Measurements from ENCODE around the gene SLC47A1.

The SLC47A1 gene

DNA sequence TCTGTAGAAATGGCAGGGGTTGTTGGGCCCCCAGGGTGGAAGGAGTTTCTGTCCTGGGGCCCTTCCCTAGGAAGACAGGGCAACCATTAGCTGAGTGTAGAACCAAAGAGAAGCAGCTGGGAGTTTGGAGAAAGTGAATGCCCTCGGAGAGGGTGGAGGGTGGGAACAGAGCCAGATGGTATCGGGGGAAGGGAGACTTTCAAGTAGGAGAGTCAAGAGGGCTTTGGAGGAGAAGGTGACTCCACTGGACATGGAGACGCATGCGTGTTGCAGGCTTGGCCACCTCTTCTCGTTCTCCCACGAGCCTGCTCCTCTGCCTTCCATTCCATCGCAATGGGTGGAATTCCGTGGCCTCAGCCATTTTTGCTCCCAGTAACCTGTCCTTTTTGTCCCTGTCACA lies 19.4 kb downstream of the SLC47A1 start:
- FAIRE-seq: no peak
- no peak for DNase-seq (ENCODE audit: insufficient read length, low spot score)
- TF ChIP-seq POU2F2 (IDR thresholded peaks at IDR 0.05; ENCODE audit: low read depth, low read length) (no peak), POLR2AphosphoS5 (IDR thresholded peaks at IDR 0.05; ENCODE audit: low read depth, low read length) (no peak), PAX5 (IDR thresholded peaks at IDR 0.05; ENCODE audit: insufficient read depth, low read length, severe bottlenecking) (no peak)

GRCh38 chr17:19554393-19554792 lies 20.7 kb downstream of the SLC47A1 start:
- no peak for FAIRE-seq
- TF ChIP-seq PAX5 (IDR thresholded peaks at IDR 0.05; ENCODE audit: insufficient read depth, low read length, severe bottlenecking): no peak
- TF ChIP-seq POLR2A (IDR thresholded peaks at IDR 0.05; ENCODE audit: low read depth, low read length): no peak
- TF ChIP-seq TAF1 (IDR thresholded peaks at IDR 0.05; ENCODE audit: low read depth, low read length): no peak
- no peak for TF ChIP-seq SPI1 (IDR thresholded peaks at IDR 0.05; ENCODE audit: low read depth, low read length)
- no peak for TF ChIP-seq POLR2AphosphoS5 (IDR thresholded peaks at IDR 0.05; ENCODE audit: low read depth, low read length)
- TF ChIP-seq POU2F2 (IDR thresholded peaks at IDR 0.05; ENCODE audit: low read depth, low read length): no peak
- no peak for DNase-seq (ENCODE audit: insufficient read length, low spot score)

DNA sequence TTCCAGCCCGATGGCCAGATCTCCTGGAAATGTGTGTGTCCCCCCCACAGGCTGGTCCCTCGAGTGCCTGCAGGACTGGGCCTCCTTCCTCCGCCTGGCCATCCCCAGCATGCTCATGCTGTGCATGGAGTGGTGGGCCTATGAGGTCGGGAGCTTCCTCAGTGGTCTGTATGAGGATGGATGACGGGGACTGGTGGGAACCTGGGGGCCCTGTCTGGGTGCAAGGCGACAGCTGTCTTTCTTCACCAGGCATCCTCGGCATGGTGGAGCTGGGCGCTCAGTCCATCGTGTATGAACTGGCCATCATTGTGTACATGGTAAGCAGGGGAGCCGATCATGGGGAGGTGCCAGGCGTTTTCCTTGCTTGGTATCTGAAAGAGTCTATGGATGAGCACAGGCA lies 22.1 kb downstream of the SLC47A1 start:
- no peak for DNase-seq (ENCODE audit: insufficient read length, low spot score)
- TF ChIP-seq POLR2A (IDR thresholded peaks at IDR 0.05; ENCODE audit: low read depth, low read length) (no peak), TAF1 (IDR thresholded peaks at IDR 0.05; ENCODE audit: low read depth, low read length) (no peak), POU2F2 (IDR thresholded peaks at IDR 0.05; ENCODE audit: low read depth, low read length) (no peak), SPI1 (IDR thresholded peaks at IDR 0.05; ENCODE audit: low read depth, low read length) (no peak), POLR2AphosphoS5 (IDR thresholded peaks at IDR 0.05; ENCODE audit: low read depth, low read length) (no peak), PAX5 (IDR thresholded peaks at IDR 0.05; ENCODE audit: insufficient read depth, low read length, severe bottlenecking) (no peak)
- no peak for FAIRE-seq

- DNase-seq (ENCODE audit: insufficient read length, low spot score) (no peak), FAIRE-seq (no peak)
- TF ChIP-seq TAF1 (IDR thresholded peaks at IDR 0.05; ENCODE audit: low read depth, low read length) (no peak), POU2F2 (IDR thresholded peaks at IDR 0.05; ENCODE audit: low read depth, low read length) (no peak), SPI1 (IDR thresholded peaks at IDR 0.05; ENCODE audit: low read depth, low read length) (no peak), POLR2AphosphoS5 (IDR thresholded peaks at IDR 0.05; ENCODE audit: low read depth, low read length) (no peak), POLR2A (IDR thresholded peaks at IDR 0.05; ENCODE audit: low read depth, low read length) (no peak), PAX5 (IDR thresholded peaks at IDR 0.05; ENCODE audit: insufficient read depth, low read length, severe bottlenecking) (no peak)
Measured at GRCh38 chr17:19558946-19559345, 25.3 kb downstream of the SLC47A1 start.

- no peak for DNase-seq (ENCODE audit: insufficient read length, low spot score)
- FAIRE-seq: no peak
- TF ChIP-seq POLR2AphosphoS5 (IDR thresholded peaks at IDR 0.05; ENCODE audit: low read depth, low read length) (no peak), POU2F2 (IDR thresholded peaks at IDR 0.05; ENCODE audit: low read depth, low read length) (no peak), SPI1 (IDR thresholded peaks at IDR 0.05; ENCODE audit: low read depth, low read length) (no peak), POLR2A (IDR thresholded peaks at IDR 0.05; ENCODE audit: low read depth, low read length) (no peak), PAX5 (IDR thresholded peaks at IDR 0.05; ENCODE audit: insufficient read depth, low read length, severe bottlenecking) (no peak), TAF1 (IDR thresholded peaks at IDR 0.05; ENCODE audit: low read depth, low read length) (no peak)
Measured at GRCh38 chr17:19561697-19562318, 28.2 kb downstream of the SLC47A1 start.

DNA sequence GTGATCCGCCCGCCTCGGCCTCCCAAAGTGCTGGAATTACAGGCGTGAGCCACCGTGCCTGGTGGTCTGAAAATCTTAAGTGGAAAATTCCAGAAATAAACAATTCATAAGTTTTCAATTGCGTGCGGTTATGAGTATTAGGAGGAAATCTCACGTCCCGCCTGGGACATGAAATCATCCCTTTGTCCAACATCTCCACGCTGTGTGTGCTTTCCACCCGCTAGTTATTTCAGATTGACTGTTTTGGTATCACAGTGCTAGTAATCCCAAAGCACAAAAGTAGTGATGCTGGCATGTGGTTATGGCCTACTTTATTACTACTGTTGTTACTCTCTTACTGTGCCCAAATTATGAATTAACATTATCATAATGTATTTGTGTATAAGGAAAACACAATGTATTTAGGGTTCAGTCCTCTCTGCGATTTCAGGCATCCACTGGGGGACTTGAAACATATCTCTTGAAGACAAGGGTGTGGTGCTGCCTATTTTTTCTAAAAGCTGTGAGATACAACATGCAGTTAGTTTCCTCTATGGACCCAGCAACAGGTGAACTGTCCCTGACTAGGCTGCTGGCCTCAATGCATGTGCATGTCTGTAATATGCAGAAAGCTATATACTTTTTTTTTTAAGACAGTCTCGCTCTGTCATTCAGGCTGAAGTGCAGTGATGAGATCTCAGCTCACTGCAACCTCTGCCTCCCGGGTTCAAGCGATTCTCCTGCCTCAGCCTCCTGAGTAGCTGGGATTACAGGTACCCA lies 32.3 kb downstream of the SLC47A1 start:
- TF ChIP-seq POU2F2 (IDR thresholded peaks at IDR 0.05; ENCODE audit: low read depth, low read length) (no peak), POLR2AphosphoS5 (IDR thresholded peaks at IDR 0.05; ENCODE audit: low read depth, low read length) (no peak), TAF1 (IDR thresholded peaks at IDR 0.05; ENCODE audit: low read depth, low read length) (no peak), POLR2A (IDR thresholded peaks at IDR 0.05; ENCODE audit: low read depth, low read length) (no peak), SPI1 (IDR thresholded peaks at IDR 0.05; ENCODE audit: low read depth, low read length) (no peak), PAX5 (IDR thresholded peaks at IDR 0.05; ENCODE audit: insufficient read depth, low read length, severe bottlenecking) (no peak)
- DNase-seq (ENCODE audit: insufficient read length, low spot score) (no peak), FAIRE-seq (no peak)

DNA sequence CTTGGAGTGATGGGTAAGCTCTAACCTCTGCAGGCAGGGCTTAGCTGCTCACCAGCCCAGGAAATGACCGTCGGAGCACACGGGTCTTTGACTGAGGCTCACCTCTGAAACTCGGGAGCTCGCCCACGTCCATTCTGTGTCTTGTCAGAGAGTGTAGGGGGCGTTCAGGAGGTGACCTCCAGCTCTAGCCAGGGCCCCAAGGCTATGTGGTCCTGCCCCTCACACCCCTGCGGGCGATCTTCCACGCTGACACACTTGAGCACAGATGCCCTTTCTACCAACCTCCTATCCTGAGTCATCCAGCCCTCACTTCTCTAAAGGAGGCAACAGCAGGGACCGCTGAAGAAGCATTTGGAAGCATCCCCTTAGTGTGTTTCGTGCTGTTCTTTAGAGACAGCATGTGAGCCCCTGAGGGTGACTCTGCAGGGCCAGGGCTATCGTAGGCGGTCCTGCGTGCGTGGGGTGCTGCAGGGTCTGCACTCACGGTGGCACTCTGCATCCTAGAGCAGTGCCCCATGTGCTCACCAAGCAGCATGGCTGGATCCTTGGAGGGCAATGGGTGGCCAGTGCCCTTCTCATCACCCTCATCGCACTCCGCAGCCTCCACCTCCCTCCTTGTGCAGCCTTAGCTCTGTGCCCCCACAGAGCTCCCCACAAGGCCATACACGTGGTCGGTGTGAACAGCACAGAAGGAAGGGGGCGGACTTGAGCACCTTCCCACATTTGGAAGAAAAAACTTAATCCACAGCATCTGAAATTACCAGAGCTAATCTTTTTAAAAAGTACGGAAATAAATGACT lies 33.8 kb downstream of the SLC47A1 start:
- FAIRE-seq: no peak
- no peak for DNase-seq (ENCODE audit: insufficient read length, low spot score)
- TF ChIP-seq SPI1 (IDR thresholded peaks at IDR 0.05; ENCODE audit: low read depth, low read length) (no peak), POU2F2 (IDR thresholded peaks at IDR 0.05; ENCODE audit: low read depth, low read length) (no peak), POLR2A (IDR thresholded peaks at IDR 0.05; ENCODE audit: low read depth, low read length) (no peak), POLR2AphosphoS5 (IDR thresholded peaks at IDR 0.05; ENCODE audit: low read depth, low read length) (no peak), TAF1 (IDR thresholded peaks at IDR 0.05; ENCODE audit: low read depth, low read length) (no peak), PAX5 (IDR thresholded peaks at IDR 0.05; ENCODE audit: insufficient read depth, low read length, severe bottlenecking) (no peak)

DNA sequence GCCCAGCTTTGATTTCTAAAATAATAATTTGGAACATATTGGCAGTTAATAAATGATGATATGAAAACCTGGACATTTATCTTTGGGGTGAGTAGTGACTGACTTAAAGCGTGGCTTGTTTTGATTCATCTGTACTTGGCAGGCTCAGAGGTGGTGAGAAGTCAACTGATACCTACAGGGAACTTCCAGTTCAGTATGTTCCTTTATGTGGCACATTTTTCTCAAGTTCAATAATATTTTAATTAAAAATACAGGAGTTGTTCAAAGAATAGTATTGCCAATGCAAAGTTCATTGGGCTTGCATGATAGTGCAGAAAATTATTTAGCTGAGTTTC lies 34.3 kb downstream of the SLC47A1 start:
- FAIRE-seq (no peak), DNase-seq (ENCODE audit: insufficient read length, low spot score) (no peak)
- no peak for TF ChIP-seq POLR2AphosphoS5 (IDR thresholded peaks at IDR 0.05; ENCODE audit: low read depth, low read length)
- no peak for TF ChIP-seq TAF1 (IDR thresholded peaks at IDR 0.05; ENCODE audit: low read depth, low read length)
- no peak for TF ChIP-seq POLR2A (IDR thresholded peaks at IDR 0.05; ENCODE audit: low read depth, low read length)
- TF ChIP-seq POU2F2 (IDR thresholded peaks at IDR 0.05; ENCODE audit: low read depth, low read length): no peak

GRCh38 chr17:19569785-19570543 lies 36.3 kb downstream of the SLC47A1 start:
- DNase-seq (ENCODE audit: insufficient read length, low spot score): no peak
- TF ChIP-seq TAF1 (IDR thresholded peaks at IDR 0.05; ENCODE audit: low read depth, low read length) (no peak), POU2F2 (IDR thresholded peaks at IDR 0.05; ENCODE audit: low read depth, low read length) (no peak), SPI1 (IDR thresholded peaks at IDR 0.05; ENCODE audit: low read depth, low read length) (0 out of 2 replicates have a peak, but pooled peaks have one; percentile 46), POLR2A (IDR thresholded peaks at IDR 0.05; ENCODE audit: low read depth, low read length) (no peak)

More at GRCh38 chr17:19569785-19570543, 36.3 kb downstream of the SLC47A1 start:
- FAIRE-seq: peak; percentile 72
